PC-9 (cell line): ENCODE results near the gene COL23A1. TPM values are rescaled to one million over a fixed set of nuclear protein-coding genes. Genes with fewer than 3 reads are reported as not detected.

Source experiments
- BruUV-seq: library from RNA; stranded (reverse); fragments of 400-500 nt; replicated peaks from 2 replicates; lab custom pipeline; 2021; lab: Mats Ljungman, UMichigan
- CTCF ChIA-PET: fragments of 300-600 bp; sonication (Branson Sonifier 250); formaldehyde crosslinking; loops from one replicate; lab custom pipeline; 2022; ENCODE audit warnings: antibody characterized with exemption; lab: Charles Lee
- POLR2A ChIA-PET: fragments of 300-600 bp; sonication (Branson Sonifier 250); formaldehyde crosslinking; loops from one replicate; lab custom pipeline; 2022; ENCODE audit warnings: antibody characterized with exemption; ENCODE audit not compliant: unreplicated experiment; lab: Charles Lee
- DNase-seq, 2 experiments: peaks; one replicate each; pipeline versions ENCODE4 v3.0.0 to v3.0.0-alpha.2; 2015 to 2022; ENCODE audit warnings: mixed read lengths in 1 of 2
- H2AFZ ChIP-seq: fragments of 200-600 bp; sonication (generic); 2 replicates; pipeline ENCODE4 v1.8.1; 2017; ENCODE audit warnings: antibody characterized with exemption
- H3F3A ChIP-seq: fragments of 200-600 bp; sonication (generic); 2 replicates; pipeline ENCODE4 v1.8.1; 2017; ENCODE audit warnings: antibody characterized with exemption, mild to moderate bottlenecking, low read depth; ENCODE audit not compliant: insufficient read depth
- H3K27ac ChIP-seq: fragments of 200-600 bp; sonication (generic); 2 replicates; pipeline ENCODE4 v1.6.1; 2016; ENCODE audit warnings: mixed run types
- H3K27me3 ChIP-seq: fragments of 200-600 bp; sonication (generic); 2 replicates; pipeline ENCODE4 v1.6.1; 2016; ENCODE audit warnings: low read depth, mixed run types; ENCODE audit not compliant: insufficient read depth
- H3K36me3 ChIP-seq: fragments of 200-600 bp; sonication (generic); 2 replicates; pipeline ENCODE4 v1.6.1; 2016; ENCODE audit warnings: low read depth, mixed run types
- H3K4me1 ChIP-seq: fragments of 200-600 bp; sonication (generic); replicated peaks from 2 replicates; pipeline ENCODE4 v1.6.1; 2016; ENCODE audit warnings: mixed run types; ENCODE audit not compliant: insufficient read depth
- H3K4me2 ChIP-seq: fragments of 200-600 bp; sonication (generic); 2 replicates; pipeline ENCODE4 v1.6.1; 2017; ENCODE audit warnings: mixed run types
- H3K4me3 ChIP-seq: fragments of 200-600 bp; sonication (generic); 2 replicates; pipeline ENCODE4 v1.6.1; 2016; ENCODE audit warnings: mixed run types
- H3K79me2 ChIP-seq: fragments of 200-600 bp; sonication (generic); 2 replicates; pipeline ENCODE4 v1.6.1; 2017; ENCODE audit warnings: low read depth, mixed run types
- H3K9me2 ChIP-seq: fragments of 200-600 bp; sonication (generic); 2 replicates; pipeline ENCODE4 v1.8.1; 2017; ENCODE audit warnings: mild to moderate bottlenecking; ENCODE audit not compliant: insufficient read depth
- H3K9me3 ChIP-seq: fragments of 200-600 bp; sonication (generic); 2 replicates; pipeline ENCODE4 v1.8.1; 2016; ENCODE audit warnings: low read depth; ENCODE audit not compliant: insufficient read depth
- H4K20me1 ChIP-seq: fragments of 200-600 bp; sonication (generic); 2 replicates; pipeline ENCODE4 v1.8.1; 2017; ENCODE audit not compliant: insufficient read depth
- CTCF ChIP-seq: fragments of 200-600 bp; sonication (generic); conservative IDR thresholded peaks from 2 replicates; pipeline ENCODE4 v1.6.1; 2017; ENCODE audit warnings: mixed run types, antibody characterized with exemption, mild to moderate bottlenecking, moderate library complexity
- EZH2 ChIP-seq: fragments of 200-600 bp; sonication (generic); IDR thresholded peaks from 2 replicates; pipeline ENCODE4 v1.8.0; 2017; ENCODE audit warnings: antibody characterized with exemption, low read depth
- intact Hi-C: fragments of 100-400 bp; cut with micrococcal nuclease; formaldehyde crosslinking; loops from one replicate; pipeline ENCODE4 v1.10.0; 2022; ENCODE audit not compliant: unreplicated experiment
- total RNA-seq: library from RNA; stranded (reverse); gene quantifications from 2 replicates; pipeline ENCODE4 v1.2.3, GENCODE V29; 2021

Gene COL23A1
- total RNA-seq, 1 experiment from 2014 or later, result not detected

GRCh38 chr5:178336889-178337288 lies 253.3 kb downstream of the COL23A1 start:
- intact Hi-C loops, result no loop called here
- Histone ChIP-seq H3K36me3 (no peaks in the 10 kb centered on the region), H4K20me1 (0 out of 2 replicates have a peak, but pooled peaks cover 3% of the 10 kb centered on the region), H3K9me3 (no peaks in the 10 kb centered on the region), H3K9me2 (no peaks in the 10 kb centered on the region), H3K79me2 (no peaks in the 10 kb centered on the region), H3K27ac (no peak overlapping the region), H3K4me2 (no peak overlapping the region), H3K27me3 (peaks cover 98% of the 10 kb centered on the region), H3K4me1 (no peaks in the 10 kb centered on the region), H3F3A (no peaks in the 10 kb centered on the region), H3K4me3 (no peak overlapping the region), H2AFZ (no peak overlapping the region)
- ChIA-PET POLR2A (no interaction called here), CTCF (no interaction called here)
- TF ChIP-seq EZH2, result no peak
- TF ChIP-seq CTCF, result no peak
- DNase-seq, result no peak
- BruUV-seq, result no TSS peak

GRCh38 chr5:178335302-178336030 lies 254.7 kb downstream of the COL23A1 start:
- ChIA-PET POLR2A (no interaction called here), CTCF (no interaction called here)
- H3F3A ChIP-seq, result no peaks in the 10 kb centered on the region
- no peaks in the 10 kb centered on the region for H3K9me3 ChIP-seq
- BruUV-seq, result no TSS peak
- peaks cover 98% of the 10 kb centered on the region for H3K27me3 ChIP-seq
- H3K4me2 ChIP-seq, result no peak overlapping the region
- H3K27ac ChIP-seq, result no peak overlapping the region
- intact Hi-C loops, result no loop called here
- DNase-seq, result no peak
- no peaks in the 10 kb centered on the region for H3K4me1 ChIP-seq
- H3K9me2 ChIP-seq, result no peaks in the 10 kb centered on the region
- no peak for TF ChIP-seq CTCF
- TF ChIP-seq EZH2, result no peak
- H3K36me3 ChIP-seq, result no peaks in the 10 kb centered on the region
- H2AFZ ChIP-seq, result no peak overlapping the region
- no peak overlapping the region for H3K4me3 ChIP-seq
- 0 out of 2 replicates have a peak, but pooled peaks cover 3% of the 10 kb centered on the region for H4K20me1 ChIP-seq
- H3K79me2 ChIP-seq, result no peaks in the 10 kb centered on the region

GRCh38 chr5:178334861-178335260 lies 255.3 kb downstream of the COL23A1 start:
- Histone ChIP-seq H4K20me1 (0 out of 2 replicates have a peak, but pooled peaks cover 3% of the 10 kb centered on the region), H3K9me3 (no peaks in the 10 kb centered on the region), H3K4me3 (no peak overlapping the region), H3K4me2 (no peak overlapping the region), H3K9me2 (no peaks in the 10 kb centered on the region), H2AFZ (no peak overlapping the region), H3K36me3 (no peaks in the 10 kb centered on the region), H3F3A (no peaks in the 10 kb centered on the region), H3K27ac (no peak overlapping the region), H3K27me3 (peaks cover 98% of the 10 kb centered on the region), H3K4me1 (no peaks in the 10 kb centered on the region), H3K79me2 (no peaks in the 10 kb centered on the region)
- intact Hi-C loops, result no loop called here
- no TSS peak for BruUV-seq
- ChIA-PET CTCF (no interaction called here), POLR2A (no interaction called here)
- no peak for TF ChIP-seq EZH2
- TF ChIP-seq CTCF, result no peak
- no peak for DNase-seq
